A549 (cell line): Measurements from ENCODE around the gene DMP1.

ENCODE experiments used
- CTCF ChIP-seq: fragments of >200 bp; sonication (Bioruptor Twin); formaldehyde crosslinking; IDR thresholded peaks from 3 replicates; pipeline ENCODE4 v1.5.1; 2016
- RFX5 ChIP-seq: fragments of 450-650 bp; IDR thresholded peaks from 2 replicates; pipeline ENCODE4 v1.7.1; 2014; ENCODE audit warnings: antibody characterized with exemption, mild to moderate bottlenecking, moderate library complexity

GRCh38 chr4:87677731-87678130 lies 27.7 kb downstream of the DMP1 start:
- TF ChIP-seq CTCF (no peak), RFX5 (no peak)
